NAMALWA (cell line): Measurements from ENCODE around the gene SLC30A10.
"Not testable (repeated sequence)": the region's sequence is repeated elsewhere in the genome, so short reads cannot be mapped to it uniquely, and the experiment has no call there.

ENCODE experiments used
- DNase-seq: peaks from one replicate; pipeline ENCODE4 v3.0.0-alpha.2; 2015; ENCODE audit warnings: low spot score

Gene SLC30A10

GRCh38 chr1:219927298-219927955, 930 bp downstream of the SLC30A10 start:
- DNase-seq = no peak

DNA sequence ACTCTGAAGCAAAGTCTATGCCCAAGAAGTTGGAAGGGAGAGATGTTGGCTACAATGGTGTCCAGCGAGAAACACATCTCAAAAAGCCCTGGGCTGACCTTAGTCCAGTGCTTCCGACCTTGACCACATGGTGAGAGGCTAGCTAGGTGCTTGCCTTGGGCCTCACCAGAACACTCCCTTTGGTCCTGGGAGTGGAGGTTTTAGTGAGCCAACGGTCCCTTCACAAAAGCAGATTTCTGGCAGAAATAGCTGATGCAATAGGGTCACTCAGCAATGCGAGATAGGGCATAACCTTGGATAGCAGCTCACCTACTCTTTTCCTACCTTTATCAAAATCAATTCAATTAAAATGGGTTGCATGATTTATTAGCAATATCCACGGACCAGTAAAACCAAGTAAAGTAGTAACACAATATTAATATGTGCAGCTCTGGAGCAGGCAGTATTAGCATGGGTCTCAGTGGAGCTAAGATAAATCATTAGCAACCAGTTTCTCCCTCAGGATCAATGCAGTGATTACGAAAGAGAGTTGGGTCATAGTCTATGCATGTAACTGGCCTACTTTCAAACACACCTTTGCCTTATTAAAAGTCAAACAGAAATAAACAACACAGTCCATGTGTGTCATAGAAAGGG, 1.9 kb downstream of the SLC30A10 start:
- no peak for DNase-seq

GRCh38 chr1:219924342-219924741, 4.0 kb downstream of the SLC30A10 start:
- DNase-seq = no peak

DNA sequence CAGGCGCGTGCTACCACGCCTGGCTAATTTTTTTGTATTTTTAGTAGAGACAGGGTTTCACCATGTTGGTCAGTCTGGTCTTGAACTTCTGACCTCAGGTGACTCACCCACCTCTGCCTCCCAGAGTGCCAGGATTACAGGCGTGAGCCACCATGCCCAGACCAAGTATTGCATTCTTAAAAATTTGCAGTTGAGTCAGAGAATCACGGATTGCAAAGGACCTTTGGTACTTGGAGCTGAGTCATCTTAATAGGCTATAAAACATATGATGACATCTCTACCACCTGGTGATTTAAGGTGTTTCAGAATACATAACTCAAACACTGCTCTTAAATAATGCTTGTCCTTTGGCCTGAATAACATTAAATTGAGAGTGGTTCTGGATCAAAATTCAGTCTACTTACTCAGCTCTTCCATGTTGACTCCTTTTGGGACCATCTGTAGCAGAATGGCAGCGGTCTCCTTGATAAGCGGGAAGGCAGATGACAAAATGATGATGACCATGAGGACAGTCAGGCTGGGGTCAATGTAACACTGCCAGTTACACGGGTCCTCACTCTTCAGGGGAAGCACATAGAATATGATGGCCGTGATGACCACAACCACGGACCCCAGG, 10.4 kb downstream of the SLC30A10 start:
- DNase-seq = no peak

- DNase-seq = no peak
These were observed 11.1 kb downstream of the SLC30A10 start for GRCh38 chr1:219917281-219917680.

DNA sequence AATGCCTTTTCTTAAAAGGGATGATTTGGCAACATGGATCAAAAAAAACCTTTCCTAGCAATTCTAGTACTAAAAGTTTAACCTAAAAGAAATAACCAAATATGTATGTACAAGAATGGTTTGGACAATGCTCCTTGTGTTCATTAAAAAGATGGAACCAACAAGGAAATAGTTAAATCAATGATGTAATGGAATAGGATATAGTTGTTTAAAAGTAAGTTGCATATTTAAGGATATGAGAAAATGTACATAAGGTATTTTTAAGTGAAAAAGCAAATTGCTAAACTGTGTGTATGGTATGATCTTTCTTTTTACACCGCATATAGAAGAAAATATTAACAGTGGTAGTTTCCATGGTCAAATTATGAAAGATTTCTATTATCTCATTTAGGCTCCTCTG, 12.1 kb downstream of the SLC30A10 start:
- no peak for DNase-seq

DNA sequence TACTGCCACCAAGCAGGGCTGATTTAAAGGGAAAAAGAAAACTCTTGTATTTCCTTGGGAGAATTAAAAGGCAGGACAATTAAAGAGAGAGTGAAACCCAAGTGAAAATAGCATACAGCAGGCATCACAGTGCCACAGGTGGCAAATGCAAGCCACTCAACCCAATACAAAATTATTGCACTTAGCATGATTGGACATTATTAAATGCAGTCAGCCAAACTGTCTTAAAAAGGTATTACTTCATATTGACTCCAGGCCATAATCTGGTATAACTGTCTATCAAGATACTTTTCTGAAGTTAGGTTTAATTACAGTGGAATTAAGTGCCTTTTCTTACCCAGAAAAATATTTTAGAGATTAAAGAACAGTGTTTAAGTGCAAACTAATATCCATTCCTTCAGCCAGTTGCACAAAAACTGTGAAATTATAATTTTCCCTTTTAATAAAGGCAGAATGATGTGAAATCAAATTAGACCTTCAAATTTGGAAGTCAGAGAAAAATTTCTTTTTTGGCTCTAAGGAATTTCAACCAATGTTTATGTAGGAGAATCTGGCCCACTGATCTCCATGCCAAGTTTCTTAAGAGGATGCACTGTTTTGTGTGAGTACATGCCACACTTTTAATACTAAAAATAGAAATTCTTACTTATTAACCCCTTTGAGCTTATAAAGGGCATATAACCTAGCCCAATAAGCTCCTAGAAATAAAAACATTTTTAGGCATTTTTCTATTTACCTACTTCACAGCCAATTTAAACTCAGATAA, 15.2 kb downstream of the SLC30A10 start:
- no peak for DNase-seq

GRCh38 chr1:219910716-219911115, 17.6 kb downstream of the SLC30A10 start:
- DNase-seq = no peak

DNA sequence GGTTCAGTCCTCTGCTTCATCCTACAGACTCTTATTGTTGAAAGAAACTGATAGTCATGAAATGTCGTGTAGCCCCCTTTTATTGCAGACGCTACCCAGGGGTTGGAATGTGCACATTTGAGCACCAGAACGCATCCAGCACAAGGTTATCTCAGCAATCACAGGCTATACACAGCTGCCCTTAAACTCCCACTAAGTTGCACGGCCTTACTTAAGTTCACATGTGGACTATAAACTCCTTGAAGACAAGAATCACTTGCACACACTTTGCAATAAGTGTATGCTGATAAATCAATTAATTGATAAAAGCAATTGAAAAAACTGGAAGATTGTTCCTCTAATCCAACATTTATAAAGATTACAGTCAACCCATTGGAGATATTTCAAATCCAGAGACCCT, 18.9 kb downstream of the SLC30A10 start:
- DNase-seq = no peak

- no peak for DNase-seq
These were observed 20.2 kb downstream of the SLC30A10 start for GRCh38 chr1:219908170-219908569.

- no peak for DNase-seq
These were observed 20.6 kb downstream of the SLC30A10 start for GRCh38 chr1:219907772-219908070.

GRCh38 chr1:219906924-219907771, 21.2 kb downstream of the SLC30A10 start:
- no peak for DNase-seq

- DNase-seq = not testable (repeated sequence)
These were observed 21.8 kb downstream of the SLC30A10 start for GRCh38 chr1:219906565-219906923.

GRCh38 chr1:219905524-219905923, 22.8 kb downstream of the SLC30A10 start:
- DNase-seq = no peak

- DNase-seq = no peak
These were observed 23.4 kb downstream of the SLC30A10 start for GRCh38 chr1:219904934-219905333.

- no peak for DNase-seq
These were observed 24.9 kb downstream of the SLC30A10 start for GRCh38 chr1:219903353-219903871.

DNA sequence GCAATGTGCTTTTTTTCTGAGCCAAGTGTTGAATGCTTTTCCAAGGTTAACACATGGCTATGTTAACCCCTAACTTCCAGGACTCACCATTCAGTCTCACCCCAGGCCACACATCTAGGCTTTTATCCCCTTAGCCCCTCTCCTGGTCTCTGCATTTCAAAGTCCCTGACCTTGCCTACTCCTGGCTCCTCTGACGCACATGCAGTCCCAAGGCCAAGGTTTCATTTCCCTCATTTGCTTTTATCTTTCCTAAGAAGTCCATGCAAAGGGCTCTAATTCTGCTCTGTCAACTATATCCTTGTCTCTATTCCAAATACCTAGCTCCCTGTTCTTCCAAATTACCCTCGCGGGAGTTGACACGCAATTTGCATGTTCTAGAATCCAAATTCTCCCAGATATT, 25.4 kb downstream of the SLC30A10 start:
- DNase-seq = no peak

DNA sequence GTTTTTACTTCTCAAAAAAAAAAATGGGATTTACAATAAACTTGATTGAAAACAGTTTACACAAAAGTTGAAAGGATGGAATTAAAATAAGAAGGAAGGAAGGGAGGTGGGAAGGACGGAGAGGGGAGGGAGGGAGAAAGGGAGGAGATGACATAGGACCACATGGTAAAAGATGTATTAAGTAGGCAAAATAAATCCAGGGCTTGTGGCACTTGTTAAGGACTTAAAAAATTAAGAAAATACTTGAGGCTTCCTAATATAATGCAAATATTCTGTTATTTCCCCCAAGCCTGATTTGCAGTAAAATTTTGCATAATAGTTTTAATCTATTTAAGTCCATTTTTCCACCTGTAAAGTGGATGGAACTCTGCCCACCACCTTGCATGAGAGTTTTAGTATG, 27.5 kb downstream of the SLC30A10 start:
- no peak for DNase-seq

GRCh38 chr1:219900201-219900600, 28.2 kb downstream of the SLC30A10 start:
- no peak for DNase-seq

DNA sequence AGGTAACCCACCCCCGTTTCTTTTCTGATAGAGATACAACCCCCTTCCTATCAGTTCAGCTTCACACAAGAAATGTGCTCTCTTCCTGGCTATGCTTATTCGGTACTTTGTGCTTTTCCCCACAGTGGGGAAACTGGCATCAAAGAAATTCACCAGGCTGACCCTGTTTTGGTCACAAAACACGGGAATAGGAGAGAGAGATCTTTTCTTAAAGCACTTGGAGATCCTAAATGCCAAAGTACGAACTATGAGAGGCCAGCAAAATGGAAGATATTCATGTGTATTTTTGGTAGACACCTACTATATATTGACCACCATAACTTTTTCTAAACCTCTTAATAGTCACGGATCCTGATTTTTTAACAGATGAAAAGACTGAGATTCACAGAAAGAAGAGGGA, 30.0 kb downstream of the SLC30A10 start:
- DNase-seq = no peak

DNA sequence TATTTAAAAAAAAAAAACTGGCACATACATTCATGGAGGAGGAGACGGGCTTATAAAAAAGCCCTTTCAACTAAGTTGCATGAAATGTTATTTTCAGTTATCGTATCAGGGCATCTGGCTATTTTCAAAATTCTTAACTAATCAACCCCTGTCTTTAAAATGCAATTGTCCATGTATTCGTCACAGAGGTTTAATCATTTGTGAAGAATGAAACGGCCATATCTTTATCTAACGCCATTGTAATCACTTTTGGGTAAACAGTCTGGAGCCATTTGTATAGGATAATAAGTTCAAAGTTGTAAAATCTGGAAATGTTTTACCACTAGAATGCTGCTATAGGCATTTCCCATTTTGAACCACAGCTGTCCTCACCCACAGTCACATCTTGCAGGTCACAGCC, 30.4 kb downstream of the SLC30A10 start:
- DNase-seq = no peak

GRCh38 chr1:219892271-219892670, 36.1 kb downstream of the SLC30A10 start:
- not testable (repeated sequence) for DNase-seq
